C4-2B (cell line): ENCODE results near the gene EPHA6.

Experiments used
- H3K27ac ChIP-seq: fragments of 450-650 bp; 2 replicates; pipeline ENCODE4 v1.5.1; 2017
- CTCF ChIP-seq: fragments of 450-650 bp; conservative IDR thresholded peaks from 2 replicates; pipeline ENCODE4 v1.5.1; 2017; ENCODE audit warnings: mild to moderate bottlenecking
- ZFX ChIP-seq: fragments of 450-650 bp; IDR thresholded peaks from 2 replicates; pipeline ENCODE4 v1.6.1; 2017

EPHA6 gene

GRCh38 chr3:97232393-97233034 is 418.1 kb downstream of the EPHA6 start:
- TF ChIP-seq CTCF = no peak
- TF ChIP-seq ZFX = no peak
- no peak overlapping the region for H3K27ac ChIP-seq

- H3K27ac ChIP-seq = no peak overlapping the region
- TF ChIP-seq CTCF (no peak), ZFX (no peak)
These were observed 420.8 kb downstream of the EPHA6 start for GRCh38 chr3:97235179-97235578.

GRCh38 chr3:97235611-97236315 is 421.4 kb downstream of the EPHA6 start:
- no peak for TF ChIP-seq ZFX
- no peak for TF ChIP-seq CTCF
- H3K27ac ChIP-seq = no peak overlapping the region

GRCh38 chr3:97241417-97241816 is 427.0 kb downstream of the EPHA6 start:
- no peak for TF ChIP-seq ZFX
- TF ChIP-seq CTCF = no peak
- no peak overlapping the region for H3K27ac ChIP-seq

GRCh38 chr3:97245201-97245910 is 431.0 kb downstream of the EPHA6 start:
- no peak for TF ChIP-seq CTCF
- TF ChIP-seq ZFX = no peak
- no peak overlapping the region for H3K27ac ChIP-seq

- peak; percentile 13; the same call in 1 of the 2 replicates for TF ChIP-seq CTCF
- no peak for TF ChIP-seq ZFX
- H3K27ac ChIP-seq = no peak overlapping the region
These were observed 441.7 kb downstream of the EPHA6 start for GRCh38 chr3:97256060-97256459.
